ENCODE data around the gene B3GALT5. TPM values are rescaled to one million over a fixed set of nuclear protein-coding genes. Genes with fewer than 3 reads are reported as not detected.

Gene B3GALT5
- polyA plus RNA-seq, 1 donor (not counting 4 experiments of a cell fraction or from before 2014, with no cell fraction given), result not detected

- H3K9me3 ChIP-seq (ENCODE audit: control insufficient read depth, low read depth, low read length), result no peaks in the 10 kb centered on the region
- H4K20me1 ChIP-seq (ENCODE audit: control insufficient read depth, extremely low read depth, insufficient read depth, low read length), result no peaks in the 10 kb centered on the region
- no peak overlapping the region for H3K4me2 ChIP-seq (ENCODE audit: control insufficient read depth, extremely low read depth, insufficient read depth, low read depth, low read length)
- no peaks in the 10 kb centered on the region for H3K9me1 ChIP-seq (ENCODE audit: control insufficient read depth, extremely low read depth, insufficient read depth, low read length)
- H3K36me3 ChIP-seq (ENCODE audit: control insufficient read depth in 2 of 2, extremely low read depth in 1 of 2, insufficient read depth in 2 of 2, low read length in 2 of 2), result no peaks in the 10 kb centered on the region
- H3K79me2 ChIP-seq (ENCODE audit: control insufficient read depth, insufficient read depth, low read length), result no peaks in the 10 kb centered on the region
- no peak for DNase-seq (ENCODE audit: low read depth, low spot score)
- H3K27ac ChIP-seq (ENCODE audit: control insufficient read depth, insufficient read depth, low read length), result no peak overlapping the region
- no peak for FAIRE-seq
- H3K9ac ChIP-seq (ENCODE audit: control insufficient read depth, extremely low read depth, insufficient read depth, low read length), result no peak overlapping the region
- H3K4me3 ChIP-seq (ENCODE audit: control insufficient read depth in 2 of 3, extremely low read depth in 1 of 3, insufficient read depth in 2 of 3, low read depth in 1 of 3, low read length in 3 of 3), result no peak overlapping the region
- H3K27me3 ChIP-seq (ENCODE audit: control insufficient read depth, extremely low read depth, insufficient read depth, low read length), result no peaks in the 10 kb centered on the region
- no peak overlapping the region for H2AFZ ChIP-seq (ENCODE audit: control insufficient read depth, low read length)
- no peak for TF ChIP-seq CTCF (optimal IDR thresholded peaks at IDR 0.05 in 1 of 3, IDR thresholded peaks at IDR 0.05 in 1 of 3, conservative IDR thresholded peaks at IDR 0.05 in 1 of 3; ENCODE audit: extremely low read depth in 1 of 3, insufficient read depth in 2 of 3, low read length in 3 of 3)
- TF ChIP-seq EZH2 (IDR thresholded peaks at IDR 0.05; ENCODE audit: low read length), result no peak
- no peaks in the 10 kb centered on the region for H3K4me1 ChIP-seq (ENCODE audit: control insufficient read depth, extremely low read depth, insufficient read depth, low read length)
- dilution Hi-C loops (cut with MboI; ENCODE audit: extremely low pct_ligation_motif_present, low sequenced_read_pairs), result no loop called here
Observed at GRCh38 chr21:39694750-39695149, 82.0 kb downstream of the B3GALT5 start.

- H2AFZ ChIP-seq (ENCODE audit: control insufficient read depth, low read length), result no peak overlapping the region
- no peaks in the 10 kb centered on the region for H3K9me3 ChIP-seq (ENCODE audit: control insufficient read depth, low read depth, low read length)
Observed at GRCh38 chr21:39696196-39696595, 83.5 kb downstream of the B3GALT5 start.

More at GRCh38 chr21:39696196-39696595, 83.5 kb downstream of the B3GALT5 start:
- FAIRE-seq (no peak), DNase-seq (ENCODE audit: low read depth, low spot score) (no peak)
- Histone ChIP-seq H3K79me2 (ENCODE audit: control insufficient read depth, insufficient read depth, low read length) (no peaks in the 10 kb centered on the region), H3K27ac (ENCODE audit: control insufficient read depth, insufficient read depth, low read length) (no peak overlapping the region), H3K4me1 (ENCODE audit: control insufficient read depth, extremely low read depth, insufficient read depth, low read length) (no peaks in the 10 kb centered on the region), H3K4me2 (ENCODE audit: control insufficient read depth, extremely low read depth, insufficient read depth, low read depth, low read length) (no peak overlapping the region), H3K9ac (ENCODE audit: control insufficient read depth, extremely low read depth, insufficient read depth, low read length) (no peak overlapping the region), H3K9me1 (ENCODE audit: control insufficient read depth, extremely low read depth, insufficient read depth, low read length) (no peaks in the 10 kb centered on the region), H3K27me3 (ENCODE audit: control insufficient read depth, extremely low read depth, insufficient read depth, low read length) (no peaks in the 10 kb centered on the region), H3K36me3 (ENCODE audit: control insufficient read depth in 2 of 2, extremely low read depth in 1 of 2, insufficient read depth in 2 of 2, low read length in 2 of 2) (no peaks in the 10 kb centered on the region), H4K20me1 (ENCODE audit: control insufficient read depth, extremely low read depth, insufficient read depth, low read length) (no peaks in the 10 kb centered on the region), H3K4me3 (ENCODE audit: control insufficient read depth in 2 of 3, extremely low read depth in 1 of 3, insufficient read depth in 2 of 3, low read depth in 1 of 3, low read length in 3 of 3) (no peak overlapping the region)
- TF ChIP-seq CTCF (optimal IDR thresholded peaks at IDR 0.05 in 1 of 3, IDR thresholded peaks at IDR 0.05 in 1 of 3, conservative IDR thresholded peaks at IDR 0.05 in 1 of 3; ENCODE audit: extremely low read depth in 1 of 3, insufficient read depth in 2 of 3, low read length in 3 of 3) (no peak), EZH2 (IDR thresholded peaks at IDR 0.05; ENCODE audit: low read length) (no peak)
- dilution Hi-C loops (cut with MboI; ENCODE audit: extremely low pct_ligation_motif_present, low sequenced_read_pairs), result no loop called here
